Activated T-helper 17 cell treated with anti-CD3 and anti-CD28 coated beads, Interleukin-2, amount 50 U/mL, for 72 hours (primary cell): ENCODE results near the gene KCNQ1. TPM values are rescaled to one million over a fixed set of nuclear protein-coding genes. Genes with fewer than 3 reads are reported as not detected.

Experiments
- ATAC-seq: fragments of 150-1000 bp; cut with Tn5 transposase; replicated peaks from 2 replicates; pipeline ENCODE4 v1.10.0; 2021; ENCODE audit warnings: mild to moderate bottlenecking, moderate library complexity
- H3K27ac Mint-ChIP-seq: one replicate; pipeline ENCODE4 v1.8.0; 2022; ENCODE audit warnings: mixed read lengths
- H3K27me3 Mint-ChIP-seq: one replicate; pipeline ENCODE4 v1.8.0; 2022; ENCODE audit warnings: mixed read lengths
- H3K36me3 Mint-ChIP-seq: one replicate; pipeline ENCODE4 v1.8.0; 2022; ENCODE audit warnings: low read depth, mild to moderate bottlenecking, mixed read lengths
- H3K4me1 Mint-ChIP-seq: one replicate; pipeline ENCODE4 v1.8.0; 2022; ENCODE audit warnings: mixed read lengths
- H3K4me3 Mint-ChIP-seq: one replicate; pipeline ENCODE4 v1.8.0; 2022; ENCODE audit warnings: mild to moderate bottlenecking, mixed read lengths
- H3K9me3 Mint-ChIP-seq: one replicate; pipeline ENCODE4 v1.8.0; 2022; ENCODE audit warnings: mixed read lengths
- total RNA-seq, 2 donors: library from RNA; stranded (reverse); gene quantifications; one replicate each; pipeline ENCODE4 v1.2.3, GENCODE V29; 2022

The KCNQ1 gene
- total RNA-seq, 2 donors from 2014 or later = 7.0 to 9.7 TPM

- Mint-ChIP-seq H3K27ac (no peak overlapping the region), H3K36me3 (no peaks in the 10 kb centered on the region)
- ATAC-seq = no peak
Measured at GRCh38 chr11:2426826-2427521, 17.8 kb upstream of the KCNQ1 start.

DNA sequence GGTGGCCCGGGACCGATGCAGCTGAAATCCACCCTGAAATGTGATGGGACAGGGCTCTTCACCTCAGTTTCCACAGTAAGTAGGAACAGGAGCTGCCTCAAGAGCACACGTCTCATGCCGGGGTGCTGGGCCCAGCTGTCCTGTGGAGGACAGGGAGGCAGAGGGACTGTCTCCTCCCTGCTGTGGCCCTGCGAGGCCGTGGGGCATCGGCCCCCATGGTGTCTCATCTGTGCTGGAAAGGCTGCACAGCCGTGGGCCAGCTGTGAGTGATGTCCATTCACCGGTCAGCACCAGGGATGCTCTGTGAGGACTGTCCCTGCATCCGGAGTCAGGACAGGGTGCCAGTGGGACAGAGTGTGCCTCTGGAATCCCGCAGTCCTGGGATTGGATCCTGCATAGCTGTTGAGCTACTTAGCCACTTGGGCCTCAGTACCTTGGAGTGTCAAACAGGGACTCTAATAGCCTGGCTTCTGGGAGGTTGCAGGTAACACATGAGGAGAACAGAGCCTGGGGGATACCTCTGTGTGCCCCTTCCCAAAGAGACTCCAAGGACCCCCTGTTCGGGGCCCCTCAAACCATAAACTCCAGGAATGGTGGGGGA is 17.0 kb upstream of the KCNQ1 start:
- Mint-ChIP-seq H3K27me3 (no peaks in the 10 kb centered on the region), H3K4me3 (no peak overlapping the region), H3K36me3 (no peaks in the 10 kb centered on the region), H3K9me3 (no peaks in the 10 kb centered on the region), H3K4me1 (no peaks in the 10 kb centered on the region), H3K27ac (no peak overlapping the region)
- ATAC-seq = no peak

More at GRCh38 chr11:2426826-2427521, 17.8 kb upstream of the KCNQ1 start:
- H3K4me1 Mint-ChIP-seq = no peaks in the 10 kb centered on the region
- no peak overlapping the region for H3K4me3 Mint-ChIP-seq
- no peaks in the 10 kb centered on the region for H3K9me3 Mint-ChIP-seq
- H3K27me3 Mint-ChIP-seq = no peaks in the 10 kb centered on the region

DNA sequence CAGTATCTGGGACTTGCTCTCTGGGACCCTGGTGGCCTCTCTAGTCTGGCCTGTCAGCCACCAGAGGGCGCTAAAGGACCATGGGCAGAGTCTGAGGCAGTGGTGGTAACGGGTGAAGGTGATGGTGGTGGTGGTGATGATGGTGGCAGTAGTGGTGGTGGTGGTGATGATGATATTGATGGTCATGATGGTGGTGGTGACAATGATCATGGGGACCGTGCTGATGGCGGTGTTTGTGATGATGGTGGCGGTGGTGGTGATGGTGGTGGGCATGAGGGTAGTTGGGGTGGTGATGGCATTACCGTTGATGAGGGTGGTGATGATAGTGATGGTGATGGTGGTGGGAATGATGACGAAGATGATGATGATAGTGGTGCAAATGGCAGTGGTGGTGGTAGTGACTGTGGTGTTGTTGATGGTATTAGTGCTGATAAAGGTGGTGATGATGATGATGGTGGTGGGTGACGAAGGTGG is 16.4 kb upstream of the KCNQ1 start:
- H3K9me3 Mint-ChIP-seq = no peaks in the 10 kb centered on the region
- no peaks in the 10 kb centered on the region for H3K36me3 Mint-ChIP-seq
- ATAC-seq = peak; percentile 89
- H3K27ac Mint-ChIP-seq = no peak overlapping the region
- H3K4me3 Mint-ChIP-seq = no peak overlapping the region
- no peaks in the 10 kb centered on the region for H3K27me3 Mint-ChIP-seq
- H3K4me1 Mint-ChIP-seq = no peaks in the 10 kb centered on the region

DNA sequence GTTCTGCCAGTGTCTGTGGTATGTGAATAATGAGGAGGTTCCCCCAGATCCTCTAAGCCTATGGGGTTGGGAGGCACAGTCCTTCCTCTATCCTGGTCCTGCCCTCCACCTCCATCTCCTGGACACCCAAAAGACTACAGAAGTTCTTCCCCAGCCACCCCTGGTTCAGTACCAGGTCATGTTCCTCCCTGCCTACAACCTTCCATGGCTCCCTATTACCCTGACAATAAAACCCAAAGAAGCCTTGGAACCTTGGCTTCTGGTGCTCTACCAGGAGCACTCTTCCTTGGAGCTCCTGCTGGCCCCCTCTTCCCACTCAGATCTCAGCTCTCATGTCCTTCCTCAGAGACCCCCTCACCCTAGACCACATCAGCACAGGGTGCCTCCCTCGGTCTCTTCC is 13.4 kb upstream of the KCNQ1 start:
- Mint-ChIP-seq H3K9me3 (no peaks in the 10 kb centered on the region), H3K27ac (no peak overlapping the region), H3K36me3 (no peaks in the 10 kb centered on the region), H3K4me1 (no peaks in the 10 kb centered on the region), H3K27me3 (no peaks in the 10 kb centered on the region), H3K4me3 (no peak overlapping the region)
- no peak for ATAC-seq

DNA sequence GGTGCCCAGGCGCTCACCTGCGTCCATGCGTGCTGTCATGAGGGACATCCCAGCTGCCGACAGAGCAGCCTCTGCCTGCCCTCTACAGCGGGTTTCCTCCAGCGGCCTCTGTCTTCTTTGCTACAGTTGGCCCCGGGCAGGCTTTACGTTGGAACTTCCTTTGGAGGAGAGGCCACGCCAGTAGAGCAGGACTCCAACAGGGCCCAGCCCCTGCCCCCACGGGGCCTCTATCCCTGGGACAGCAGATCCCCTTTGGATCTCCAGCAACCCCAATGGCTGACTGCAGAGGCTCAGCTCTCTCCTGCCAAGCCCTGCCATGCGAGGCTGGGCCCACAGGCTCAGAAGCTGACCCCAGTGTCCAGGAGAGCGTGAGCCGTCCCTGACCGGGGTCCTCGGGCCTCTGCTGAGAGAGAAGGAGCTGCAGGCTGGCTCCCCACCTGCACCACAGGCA is 12.6 kb upstream of the KCNQ1 start:
- no peak for ATAC-seq
- H3K9me3 Mint-ChIP-seq = no peaks in the 10 kb centered on the region
- H3K36me3 Mint-ChIP-seq = no peaks in the 10 kb centered on the region

GRCh38 chr11:2432628-2433071 is 12.2 kb upstream of the KCNQ1 start:
- Mint-ChIP-seq H3K36me3 (no peaks in the 10 kb centered on the region), H3K4me3 (no peak overlapping the region), H3K27me3 (no peaks in the 10 kb centered on the region), H3K4me1 (no peaks in the 10 kb centered on the region), H3K27ac (no peak overlapping the region), H3K9me3 (no peaks in the 10 kb centered on the region)
- no peak for ATAC-seq

More for the DNA sequence above, 12.6 kb upstream of the KCNQ1 start:
- Mint-ChIP-seq H3K27me3 (no peaks in the 10 kb centered on the region), H3K4me1 (no peaks in the 10 kb centered on the region), H3K4me3 (no peak overlapping the region), H3K27ac (no peak overlapping the region)

GRCh38 chr11:2433106-2433925 is 11.5 kb upstream of the KCNQ1 start:
- H3K9me3 Mint-ChIP-seq = no peaks in the 10 kb centered on the region
- no peaks in the 10 kb centered on the region for H3K36me3 Mint-ChIP-seq
- no peak for ATAC-seq
- H3K4me1 Mint-ChIP-seq = no peaks in the 10 kb centered on the region
- no peak overlapping the region for H3K4me3 Mint-ChIP-seq
- no peak overlapping the region for H3K27ac Mint-ChIP-seq
- no peaks in the 10 kb centered on the region for H3K27me3 Mint-ChIP-seq

DNA sequence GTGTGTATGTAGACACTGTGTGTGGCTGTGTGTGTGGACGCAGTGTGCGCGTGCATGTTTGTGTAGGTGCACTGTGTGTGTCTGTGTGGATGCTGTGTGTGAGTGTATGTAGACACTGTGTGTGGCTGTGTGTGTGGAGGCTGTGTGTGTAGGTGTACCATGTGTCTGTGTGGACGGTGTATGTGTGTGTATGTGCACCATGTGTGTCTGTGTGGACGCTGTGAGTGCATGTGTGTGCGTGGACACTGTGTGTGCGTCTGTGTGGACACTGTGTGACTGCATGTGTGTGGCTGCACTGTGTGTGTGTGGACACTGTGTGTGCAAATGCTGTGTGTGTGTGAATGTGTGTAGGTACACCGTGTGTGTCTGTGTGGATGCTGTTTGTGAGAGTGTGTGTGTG is 10.8 kb upstream of the KCNQ1 start:
- Mint-ChIP-seq H3K4me1 (no peaks in the 10 kb centered on the region), H3K27me3 (no peaks in the 10 kb centered on the region), H3K36me3 (no peaks in the 10 kb centered on the region), H3K27ac (no peak overlapping the region), H3K4me3 (no peak overlapping the region), H3K9me3 (no peaks in the 10 kb centered on the region)
- ATAC-seq = no peak

DNA sequence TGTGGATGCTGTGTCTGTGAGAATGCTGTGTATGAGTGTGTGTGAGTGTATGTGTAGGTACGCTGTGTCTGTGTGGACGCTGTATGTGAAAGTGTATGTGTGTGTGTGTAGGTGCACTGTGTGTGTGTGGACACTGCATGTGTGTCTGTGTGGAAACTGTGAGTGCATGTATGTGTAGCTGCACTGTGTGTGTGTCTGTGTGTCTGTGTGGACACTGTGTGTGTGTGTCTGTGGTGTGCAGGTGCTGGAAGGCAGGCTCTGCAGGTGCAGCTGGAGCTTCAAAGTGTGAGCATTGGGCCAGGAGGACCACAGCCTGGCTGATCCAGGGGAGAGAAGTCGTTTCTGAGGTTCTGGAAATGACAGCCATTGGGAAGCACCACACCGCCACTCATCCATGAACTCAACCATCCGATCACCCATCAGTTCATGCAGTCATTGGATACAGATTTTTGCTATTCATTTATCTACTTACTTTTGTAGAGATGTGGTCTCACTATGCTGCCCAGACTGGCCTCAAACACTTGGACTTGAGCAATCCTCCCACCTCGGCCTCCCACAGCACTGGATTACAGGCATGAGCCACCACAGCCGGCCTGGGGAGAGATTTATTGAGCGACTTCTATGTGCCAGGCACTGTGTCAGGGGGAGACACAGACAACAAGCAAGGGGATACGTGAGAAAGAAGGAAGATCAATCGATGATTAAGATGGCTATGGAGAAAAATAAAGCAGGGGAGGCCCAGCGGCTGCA is 10.1 kb upstream of the KCNQ1 start:
- Mint-ChIP-seq H3K4me1 (no peaks in the 10 kb centered on the region), H3K36me3 (no peaks in the 10 kb centered on the region), H3K27me3 (no peaks in the 10 kb centered on the region), H3K27ac (no peak overlapping the region), H3K4me3 (no peak overlapping the region), H3K9me3 (no peaks in the 10 kb centered on the region)
- no peak for ATAC-seq

GRCh38 chr11:2435288-2436012 is 9.4 kb upstream of the KCNQ1 start:
- H3K36me3 Mint-ChIP-seq = no peaks in the 10 kb centered on the region
- no peaks in the 10 kb centered on the region for H3K4me1 Mint-ChIP-seq
- H3K27me3 Mint-ChIP-seq = no peaks in the 10 kb centered on the region
- ATAC-seq = no peak
- H3K27ac Mint-ChIP-seq = no peak overlapping the region
- no peak overlapping the region for H3K4me3 Mint-ChIP-seq
- no peaks in the 10 kb centered on the region for H3K9me3 Mint-ChIP-seq

- H3K4me3 Mint-ChIP-seq = no peak overlapping the region
- no peaks in the 10 kb centered on the region for H3K9me3 Mint-ChIP-seq
- H3K36me3 Mint-ChIP-seq = no peaks in the 10 kb centered on the region
- H3K27me3 Mint-ChIP-seq = no peaks in the 10 kb centered on the region
- H3K4me1 Mint-ChIP-seq = no peaks in the 10 kb centered on the region
- no peak overlapping the region for H3K27ac Mint-ChIP-seq
- no peak for ATAC-seq
Measured at GRCh38 chr11:2436013-2436520, 8.7 kb upstream of the KCNQ1 start.

DNA sequence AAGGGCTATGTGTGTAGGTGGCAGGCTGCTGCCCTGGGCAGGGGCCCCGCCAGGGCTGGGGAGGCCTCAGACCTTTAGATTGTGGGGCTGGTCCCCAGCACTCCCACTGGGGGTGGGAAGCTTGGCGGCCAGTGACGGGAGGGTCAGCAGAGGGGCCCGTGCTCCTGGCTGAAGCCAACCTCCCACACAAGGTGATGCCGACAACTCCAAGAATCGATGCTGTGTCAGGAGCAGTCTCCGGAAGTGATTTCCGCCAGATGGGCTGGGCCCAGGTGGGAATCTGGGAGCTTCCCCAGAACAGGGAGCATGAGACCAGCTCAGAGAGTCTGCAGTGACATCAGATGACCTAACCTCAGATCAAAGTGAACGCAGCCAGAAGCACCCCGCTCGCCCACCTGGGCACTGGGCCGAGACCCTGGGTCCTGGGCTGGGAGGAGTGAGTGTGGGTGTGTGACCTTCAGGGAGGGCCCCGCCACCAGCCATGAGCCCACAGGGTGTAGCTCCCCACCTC is 8.2 kb upstream of the KCNQ1 start:
- no peaks in the 10 kb centered on the region for H3K9me3 Mint-ChIP-seq
- no peak overlapping the region for H3K27ac Mint-ChIP-seq
- no peaks in the 10 kb centered on the region for H3K27me3 Mint-ChIP-seq
- ATAC-seq = no peak
- no peaks in the 10 kb centered on the region for H3K4me1 Mint-ChIP-seq
- no peaks in the 10 kb centered on the region for H3K36me3 Mint-ChIP-seq
- H3K4me3 Mint-ChIP-seq = no peak overlapping the region

DNA sequence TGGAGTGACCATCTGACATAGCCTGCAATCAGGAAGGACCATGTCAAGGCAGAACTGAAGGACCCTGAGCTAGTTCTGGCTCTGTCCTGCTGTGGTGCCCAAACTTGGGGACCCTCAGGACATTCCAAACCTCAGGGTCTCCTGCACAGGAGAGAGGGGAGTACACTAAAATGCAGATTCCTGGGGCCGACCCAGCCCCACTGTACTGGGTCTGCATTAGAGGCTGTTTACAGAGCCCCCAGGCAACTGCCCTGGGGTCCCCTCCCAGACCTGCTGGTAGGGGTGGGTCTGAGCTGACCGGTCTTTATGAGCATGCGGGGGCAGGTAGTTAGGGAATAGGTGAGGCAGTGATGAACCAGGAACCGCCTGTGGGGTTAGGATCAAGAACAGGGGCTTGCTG is 7.3 kb upstream of the KCNQ1 start:
- H3K36me3 Mint-ChIP-seq = no peaks in the 10 kb centered on the region
- no peaks in the 10 kb centered on the region for H3K27me3 Mint-ChIP-seq
- H3K4me3 Mint-ChIP-seq = no peak overlapping the region
- H3K4me1 Mint-ChIP-seq = no peaks in the 10 kb centered on the region
- H3K27ac Mint-ChIP-seq = no peak overlapping the region
- no peaks in the 10 kb centered on the region for H3K9me3 Mint-ChIP-seq
- ATAC-seq = no peak
